Stimulated activated CD4-positive, alpha-beta T cell treated with anti-CD3 and anti-CD28 coated beads, TNF-alpha, amount 100 ng/mL, for 4 hours (primary cell): ENCODE data around the gene SRPRA.

Experiments used
- DNase-seq, 3 experiments: peaks; one replicate each; pipeline ENCODE4 v3.0.0-alpha.2; 2020; ENCODE audit warnings: low read depth in 3 of 3

SRPRA gene

GRCh38 chr11:126229858-126230540, 38.7 kb downstream of the SRPRA start:
- DNase-seq = no peak

- no peak for DNase-seq
These were observed 42.2 kb downstream of the SRPRA start for GRCh38 chr11:126226334-126227084.

- no peak for DNase-seq
These were observed 43.4 kb downstream of the SRPRA start for GRCh38 chr11:126225295-126225665.

- no peak for DNase-seq
These were observed 43.9 kb downstream of the SRPRA start for GRCh38 chr11:126224647-126225294.

- no peak for DNase-seq
These were observed 49.1 kb downstream of the SRPRA start for GRCh38 chr11:126219547-126219946.

GRCh38 chr11:126217491-126217890, 51.2 kb downstream of the SRPRA start:
- DNase-seq = no peak

- no peak for DNase-seq
These were observed 52.0 kb downstream of the SRPRA start for GRCh38 chr11:126216526-126217305.

GRCh38 chr11:126214841-126215240, 53.9 kb downstream of the SRPRA start:
- no peak for DNase-seq

- no peak for DNase-seq
These were observed 54.3 kb downstream of the SRPRA start for GRCh38 chr11:126214441-126214840.
